MCF 10A (cell line): ENCODE results near the gene DHCR24. TPM values are rescaled to one million over a fixed set of nuclear protein-coding genes. Genes with fewer than 3 reads are reported as not detected.

Source experiments
- BruUV-seq: library from RNA; stranded (reverse); fragments of 400-500 nt; replicated peaks from 2 replicates; lab custom pipeline; 2021; lab: Mats Ljungman, UMichigan
- CTCF ChIA-PET: fragments of 300-600 bp; sonication (Branson Sonifier 250); formaldehyde crosslinking; extraction: SDS; loops from one replicate; lab custom pipeline; 2021; ENCODE audit warnings: antibody characterized with exemption, inconsistent platforms; lab: Yijun Ruan, JAX
- POLR2A ChIA-PET: fragments of 300-600, 350-650 bp; sonication (Branson Sonifier 250); formaldehyde crosslinking; extraction: SDS; loops from one replicate; lab custom pipeline; 2020; ENCODE audit warnings: antibody characterized with exemption, inconsistent platforms; lab: Yijun Ruan, JAX
- DNase-seq: peaks from one replicate; pipeline ENCODE4 v3.0.0-alpha.2; 2018; ENCODE audit not compliant: unreplicated experiment
- H3K27ac Mint-ChIP-seq: one replicate; pipeline ENCODE4 v1.8.0; 2022; ENCODE audit warnings: mild to moderate bottlenecking, low read depth, mixed read lengths; ENCODE audit not compliant: unreplicated experiment
- H3K27me3 Mint-ChIP-seq: one replicate; pipeline ENCODE4 v1.8.0; 2022; ENCODE audit warnings: mixed read lengths; ENCODE audit not compliant: insufficient read depth, unreplicated experiment
- H3K36me3 Mint-ChIP-seq: one replicate; pipeline ENCODE4 v1.8.0; 2022; ENCODE audit warnings: mild to moderate bottlenecking, moderate library complexity, mixed read lengths; ENCODE audit not compliant: insufficient read depth, unreplicated experiment
- H3K4me1 Mint-ChIP-seq: one replicate; pipeline ENCODE4 v1.8.0; 2022; ENCODE audit warnings: mixed read lengths; ENCODE audit not compliant: insufficient read depth, unreplicated experiment
- H3K4me3 Mint-ChIP-seq: one replicate; pipeline ENCODE4 v1.8.0; 2022; ENCODE audit warnings: mild to moderate bottlenecking, moderate library complexity, mixed read lengths; ENCODE audit not compliant: unreplicated experiment
- H3K9me3 Mint-ChIP-seq: one replicate; pipeline ENCODE4 v1.8.0; 2022; ENCODE audit warnings: mixed read lengths; ENCODE audit not compliant: unreplicated experiment
- intact Hi-C: fragments of 100-400 bp; cut with micrococcal nuclease; formaldehyde crosslinking; loops from 2 replicates; pipeline ENCODE4 v1.14.1; 2022
- total RNA-seq: library from RNA; stranded (reverse); gene quantifications from 2 replicates; pipeline ENCODE4 v1.2.3, GENCODE V29; 2022
- TF ChIP-seq, protein P1 (sequence below): fragments of 200-600 bp; IDR thresholded peaks from one replicate; pipeline ENCODE4 v1.8.0; 2022; ENCODE audit warnings: antibody characterized with exemption, mild to moderate bottlenecking; ENCODE audit not compliant: unreplicated experiment

Gene DHCR24
- total RNA-seq, 1 experiment from 2014 or later: 135 TPM

DNA sequence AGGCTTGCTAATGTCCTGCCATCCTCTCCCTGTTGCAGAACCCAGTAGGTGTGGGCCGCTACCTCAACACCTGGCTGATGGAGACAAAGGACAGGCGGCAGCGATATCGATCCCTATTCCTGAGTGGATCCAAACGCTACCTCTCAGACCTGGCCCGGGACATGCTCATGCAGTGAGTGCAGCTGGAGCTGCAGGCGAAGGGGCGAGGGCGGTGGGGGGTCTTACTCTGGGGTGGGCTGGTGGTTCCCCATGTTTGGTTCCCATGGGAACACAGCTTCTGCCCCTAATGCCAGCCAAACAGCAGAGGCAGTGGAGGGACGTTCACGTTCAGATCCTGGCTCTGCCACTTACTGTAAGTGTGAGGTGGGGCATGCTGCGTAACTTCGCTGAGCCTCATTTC lies 70.0 kb downstream of the DHCR24 start:
- Mint-ChIP-seq H3K27me3 (no peaks in the 10 kb centered on the region), H3K9me3 (no peaks in the 10 kb centered on the region), H3K36me3 (peaks cover 5% of the 10 kb centered on the region), H3K27ac (no peak overlapping the region), H3K4me1 (peaks cover 7% of the 10 kb centered on the region), H3K4me3 (no peak overlapping the region)
- ChIA-PET CTCF (interaction anchor here (0.5 to 0.8 kb wide), 4 partner anchors 132 to 328 kb away, joined by 3 to 5 read pairs (median 4); no protein-coding TSS in a partner anchor), POLR2A (no interaction called here)
- no peak for DNase-seq
- intact Hi-C loops: no loop called here
- TF ChIP-seq, protein P1, sequence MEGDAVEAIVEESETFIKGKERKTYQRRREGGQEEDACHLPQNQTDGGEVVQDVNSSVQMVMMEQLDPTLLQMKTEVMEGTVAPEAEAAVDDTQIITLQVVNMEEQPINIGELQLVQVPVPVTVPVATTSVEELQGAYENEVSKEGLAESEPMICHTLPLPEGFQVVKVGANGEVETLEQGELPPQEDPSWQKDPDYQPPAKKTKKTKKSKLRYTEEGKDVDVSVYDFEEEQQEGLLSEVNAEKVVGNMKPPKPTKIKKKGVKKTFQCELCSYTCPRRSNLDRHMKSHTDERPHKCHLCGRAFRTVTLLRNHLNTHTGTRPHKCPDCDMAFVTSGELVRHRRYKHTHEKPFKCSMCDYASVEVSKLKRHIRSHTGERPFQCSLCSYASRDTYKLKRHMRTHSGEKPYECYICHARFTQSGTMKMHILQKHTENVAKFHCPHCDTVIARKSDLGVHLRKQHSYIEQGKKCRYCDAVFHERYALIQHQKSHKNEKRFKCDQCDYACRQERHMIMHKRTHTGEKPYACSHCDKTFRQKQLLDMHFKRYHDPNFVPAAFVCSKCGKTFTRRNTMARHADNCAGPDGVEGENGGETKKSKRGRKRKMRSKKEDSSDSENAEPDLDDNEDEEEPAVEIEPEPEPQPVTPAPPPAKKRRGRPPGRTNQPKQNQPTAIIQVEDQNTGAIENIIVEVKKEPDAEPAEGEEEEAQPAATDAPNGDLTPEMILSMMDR: no peak
- no TSS peak for BruUV-seq

DNA sequence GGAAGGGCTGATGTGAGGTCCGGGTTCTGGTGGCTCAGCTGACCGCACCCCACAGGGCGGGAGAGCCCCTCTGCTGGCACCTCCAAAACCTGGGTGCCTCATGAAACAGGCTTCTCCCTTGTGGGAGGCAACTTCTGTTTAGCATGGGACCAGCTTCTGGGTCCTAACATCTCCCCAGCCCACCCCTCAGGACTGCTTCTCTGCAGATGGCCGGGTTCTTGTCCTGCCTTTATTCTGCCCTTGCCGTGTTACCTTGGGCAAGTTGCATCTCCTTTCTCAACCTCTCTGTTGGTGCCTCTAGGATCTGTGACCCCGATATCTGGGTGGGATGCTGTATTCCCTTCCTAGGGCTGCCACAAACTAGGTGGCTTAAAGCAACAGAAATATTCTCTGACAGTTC lies 70.9 kb downstream of the DHCR24 start:
- no peak for DNase-seq
- Mint-ChIP-seq H3K4me3 (no peak overlapping the region), H3K4me1 (peaks cover 7% of the 10 kb centered on the region), H3K36me3 (peaks cover 2% of the 10 kb centered on the region), H3K27me3 (no peaks in the 10 kb centered on the region), H3K9me3 (no peaks in the 10 kb centered on the region), H3K27ac (no peak overlapping the region)
- intact Hi-C loops: no loop called here
- no TSS peak for BruUV-seq
- TF ChIP-seq, protein P1: no peak
- CTCF ChIA-PET: interaction anchor here (0.6 to 1.9 kb wide), 8 partner anchors 14 to 1188 kb away, joined by 3 to 4 read pairs (median 3); partner anchors contain the start of genes BSND and TTC22
- POLR2A ChIA-PET: no interaction called here

DNA sequence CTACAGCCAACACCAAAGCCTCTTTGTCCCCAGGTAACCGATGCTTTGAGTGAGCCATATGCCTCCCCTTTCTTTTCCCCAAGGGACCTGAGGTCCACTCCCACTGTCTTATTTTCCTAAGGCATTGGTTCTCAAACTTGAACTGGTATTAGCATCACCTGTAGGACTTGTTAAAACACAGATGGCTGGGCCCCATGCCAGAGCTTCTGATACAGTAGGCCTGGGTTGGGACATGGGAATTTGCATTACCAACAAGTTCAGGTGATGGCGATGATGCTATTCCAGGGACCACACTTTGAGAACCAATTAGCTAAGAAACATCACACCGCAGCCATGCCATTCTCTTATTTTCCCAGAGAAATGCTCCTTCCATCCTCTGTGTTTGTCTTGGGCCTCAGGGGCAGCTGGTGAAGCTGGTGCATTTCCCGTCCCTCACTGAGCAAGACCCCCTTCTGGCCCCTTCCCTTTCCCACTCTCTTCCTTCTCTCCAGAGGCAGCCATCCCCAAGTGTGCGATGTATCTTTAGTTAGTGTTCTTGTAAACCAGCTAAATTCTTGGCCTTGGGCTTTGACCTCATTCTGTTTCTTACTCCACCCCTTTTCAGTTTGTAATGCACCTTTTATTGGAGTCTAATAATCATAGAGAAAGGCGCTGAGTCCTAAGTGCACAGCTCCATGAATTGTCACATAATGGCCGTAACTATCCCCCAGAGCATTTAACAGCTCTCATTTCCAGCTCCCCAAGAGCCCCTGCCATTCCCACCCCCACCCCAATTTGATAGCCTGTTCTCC lies 71.7 kb downstream of the DHCR24 start:
- POLR2A ChIA-PET: interaction anchor here (0.7 to 1.1 kb wide), 2 partner anchors 11 to 150 kb away, joined by 3 read pairs; no protein-coding TSS in a partner anchor

DNA sequence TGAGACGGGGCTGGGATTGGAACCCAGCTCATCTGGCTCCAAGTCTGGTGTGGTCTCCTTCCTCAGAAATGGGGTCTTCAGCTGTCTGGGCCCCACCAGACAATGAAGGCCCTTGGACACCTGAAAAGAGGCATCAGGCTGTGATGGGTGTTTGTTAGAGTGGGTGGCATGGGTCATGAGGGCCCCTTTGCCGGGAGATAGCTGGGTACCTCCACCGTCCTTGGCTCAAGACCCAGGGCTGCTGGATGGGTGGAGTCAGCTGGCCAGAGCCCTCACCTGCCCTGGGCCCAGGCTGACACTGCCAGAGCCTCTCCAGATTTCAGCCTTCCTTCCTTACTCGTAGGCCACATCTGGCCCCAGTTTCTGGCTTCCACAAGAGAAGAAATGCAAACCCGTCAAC lies 72.4 kb downstream of the DHCR24 start:
- Mint-ChIP-seq H3K36me3 (no peaks in the 10 kb centered on the region), H3K9me3 (no peaks in the 10 kb centered on the region), H3K4me1 (peaks cover 7% of the 10 kb centered on the region), H3K4me3 (no peak overlapping the region), H3K27ac (no peak overlapping the region), H3K27me3 (no peaks in the 10 kb centered on the region)
- CTCF ChIA-PET: interaction anchor here (0.9 to 1.9 kb wide), 4 partner anchors 14 to 143 kb away, joined by 3 to 8 read pairs (median 4); partner anchors contain the start of gene TTC22
- DNase-seq: no peak
- no TSS peak for BruUV-seq
- TF ChIP-seq, protein P1: no peak
- intact Hi-C loops: loop anchor here (5.0 kb wide), 1 partner anchor 327 kb away; no protein-coding TSS in a partner anchor
- POLR2A ChIA-PET: interaction anchor here (0.7 to 1.1 kb wide), 2 partner anchors 12 to 149 kb away, joined by 3 read pairs; no protein-coding TSS in a partner anchor

More for the DNA sequence above, 71.7 kb downstream of the DHCR24 start:
- DNase-seq: no peak
- TF ChIP-seq, protein P1: no peak
- no peak overlapping the region for H3K27ac Mint-ChIP-seq
- CTCF ChIA-PET: interaction anchor here (0.6 to 1.9 kb wide), 7 partner anchors 14 to 1189 kb away, joined by 3 to 4 read pairs (median 3); partner anchors contain the start of genes BSND and TTC22
- intact Hi-C loops: no loop called here
- no peaks in the 10 kb centered on the region for H3K9me3 Mint-ChIP-seq
- no peak overlapping the region for H3K4me3 Mint-ChIP-seq
- peaks cover 7% of the 10 kb centered on the region for H3K4me1 Mint-ChIP-seq
- H3K27me3 Mint-ChIP-seq: no peaks in the 10 kb centered on the region
- H3K36me3 Mint-ChIP-seq: no peaks in the 10 kb centered on the region
- no TSS peak for BruUV-seq
